Tibial nerve (tissue), 4 donors: ENCODE data around the gene STAT5B. TPM values are rescaled to one million over a fixed set of nuclear protein-coding genes. Genes with fewer than 3 reads are reported as not detected.

Experiments used
- DNase-seq, 2 donors: peaks; one replicate each; pipeline ENCODE4 v3.0.0-alpha.2; 2019; ENCODE audit warnings: low spot score in 2 of 2
- H3K27ac ChIP-seq, 4 donors: fragments of 200-600 bp; sonication (generic) in 3 of 4; one replicate each; pipeline ENCODE4 v1.5.1; 2017 to 2019; ENCODE audit warnings: mild to moderate bottlenecking in 1 of 4
- H3K27me3 ChIP-seq, 2 donors: fragments of 200-600 bp; sonication (generic) in 1 of 2; one replicate each; pipeline versions ENCODE4 v1.5.1 to v1.6.0; 2017 to 2019
- H3K36me3 ChIP-seq, 3 donors: fragments of 200-600 bp; sonication (generic); one replicate each; pipeline ENCODE4 v1.5.1; 2018 to 2019
- H3K4me1 ChIP-seq, 4 donors: fragments of 200-600 bp; sonication (generic) in 3 of 4; one replicate each; pipeline ENCODE4 v1.5.1; 2017 to 2019
- H3K4me3 ChIP-seq, 4 donors: fragments of 200-600 bp; sonication (generic) in 3 of 4; one replicate each; pipeline ENCODE4 v1.5.1; 2017 to 2019; ENCODE audit warnings: mild to moderate bottlenecking in 1 of 4, moderate library complexity in 1 of 4
- H3K9me3 ChIP-seq, 4 donors: fragments of 200-600 bp; sonication (generic) in 3 of 4; one replicate each; pipeline ENCODE4 v1.5.1; 2017 to 2019
- CTCF ChIP-seq, 5 experiments: fragments of 200-600 bp in 3 of 5; fragments of 450-650 bp in 2 of 5; sonication (generic) in 3 of 5; IDR thresholded peaks; one replicate each; pipeline ENCODE4 v1.5.1; 2016 to 2019; ENCODE audit warnings: antibody characterized with exemption in 5 of 5, mild to moderate bottlenecking in 3 of 5, moderate library complexity in 2 of 5
- EP300 ChIP-seq, 2 donors: sonication (generic); formaldehyde crosslinking; IDR thresholded peaks; one replicate each; pipeline ENCODE4 v1.6.1; 2017; ENCODE audit warnings: antibody characterized with exemption in 2 of 2, mild to moderate bottlenecking in 1 of 2
- POLR2A ChIP-seq, 2 donors: fragments of 450-650 bp; IDR thresholded peaks; one replicate each; pipeline ENCODE4 v1.6.1; 2017; ENCODE audit warnings: antibody characterized with exemption in 2 of 2, mild to moderate bottlenecking in 2 of 2, moderate library complexity in 2 of 2
- WGBS, 2 donors: methylation state at CpG; one replicate each; pipeline ENCODE4 v1.1.5; 2018; 5-methylcytosine and 5-hydroxymethylcytosine counted together
- total RNA-seq, 4 donors: library from RNA; depleted of rRNA; stranded (reverse); fragments of >200 nt; gene quantifications; one replicate each; pipeline ENCODE4 v1.1.0, GENCODE V29; 2016

STAT5B gene
- total RNA-seq, 4 donors from 2014 or later, result 96.8 to 117 (median 104) TPM

- no peaks in the 10 kb centered on the region for H3K9me3 ChIP-seq
- 16 to 18% methylated on average over 13 of the region's 13 CpGs for WGBS, 2 donors
- DNase-seq, result no peak
- H3K27ac ChIP-seq, result peak overlapping the region in 3 of 4 donors; percentile 79 to 97 (median 85)
- TF ChIP-seq CTCF (IDR thresholded peaks at IDR 0.05) (no peak), POLR2A (IDR thresholded peaks at IDR 0.05) (no peak), EP300 (IDR thresholded peaks at IDR 0.05) (no peak)
- H3K4me3 ChIP-seq, result peak overlapping the region; percentile 77 to 97 (median 90)
- no peaks in the 10 kb centered on the region for H3K27me3 ChIP-seq
- H3K4me1 ChIP-seq, result peaks cover 0 to 61% (median 22%) of the 10 kb centered on the region in 4 donors
- H3K36me3 ChIP-seq, result no peaks in the 10 kb centered on the region
These were observed 1.2 kb downstream of the STAT5B start for GRCh38 chr17:42274812-42275526.

- Histone ChIP-seq H3K9me3 (no peaks in the 10 kb centered on the region), H3K4me1 (peaks cover 0 to 66% (median 24%) of the 10 kb centered on the region in 4 donors), H3K4me3 (no peak overlapping the region), H3K27ac (no peak overlapping the region), H3K36me3 (no peaks in the 10 kb centered on the region), H3K27me3 (no peaks in the 10 kb centered on the region)
- no peak for TF ChIP-seq POLR2A (IDR thresholded peaks at IDR 0.05)
- no peak for TF ChIP-seq CTCF (IDR thresholded peaks at IDR 0.05)
- TF ChIP-seq EP300 (IDR thresholded peaks at IDR 0.05), result no peak
- 90 to 94% methylated on average over 3 of the region's 3 CpGs for WGBS, 2 donors
- no peak for DNase-seq
These were observed 2.0 kb downstream of the STAT5B start for GRCh38 chr17:42274253-42274542.

- no peak overlapping the region for H3K27ac ChIP-seq
- no peak for TF ChIP-seq POLR2A (IDR thresholded peaks at IDR 0.05)
- no peak for TF ChIP-seq CTCF (IDR thresholded peaks at IDR 0.05)
- no peak for TF ChIP-seq EP300 (IDR thresholded peaks at IDR 0.05)
- no peaks in the 10 kb centered on the region for H3K36me3 ChIP-seq
- no peaks in the 10 kb centered on the region for H3K27me3 ChIP-seq
- 73 to 80% methylated on average over 7 of the region's 7 CpGs for WGBS, 2 donors
- H3K4me1 ChIP-seq, result peaks cover 0 to 66% (median 24%) of the 10 kb centered on the region in 4 donors
- H3K4me3 ChIP-seq, result no peak overlapping the region
- H3K9me3 ChIP-seq, result no peaks in the 10 kb centered on the region
- no peak for DNase-seq
These were observed 2.5 kb downstream of the STAT5B start for GRCh38 chr17:42273474-42274252.

- no peak for TF ChIP-seq EP300 (IDR thresholded peaks at IDR 0.05)
- no peak for TF ChIP-seq CTCF (IDR thresholded peaks at IDR 0.05)
- TF ChIP-seq POLR2A (IDR thresholded peaks at IDR 0.05), result no peak
These were observed 3.9 kb downstream of the STAT5B start for GRCh38 chr17:42272162-42272907.

GRCh38 chr17:42271779-42272035 is 4.5 kb downstream of the STAT5B start:
- H3K4me3 ChIP-seq, result no peak overlapping the region
- H3K9me3 ChIP-seq, result no peaks in the 10 kb centered on the region
- no peak overlapping the region for H3K27ac ChIP-seq
- TF ChIP-seq EP300 (IDR thresholded peaks at IDR 0.05) (no peak), CTCF (IDR thresholded peaks at IDR 0.05) (no peak), POLR2A (IDR thresholded peaks at IDR 0.05) (no peak)
- no peak for DNase-seq
- H3K27me3 ChIP-seq, result no peaks in the 10 kb centered on the region
- no peaks in the 10 kb centered on the region for H3K36me3 ChIP-seq
- H3K4me1 ChIP-seq, result peaks cover 0 to 64% (median 24%) of the 10 kb centered on the region in 4 donors

More at GRCh38 chr17:42272162-42272907, 3.9 kb downstream of the STAT5B start:
- DNase-seq, result no peak
- no peaks in the 10 kb centered on the region for H3K27me3 ChIP-seq
- H3K36me3 ChIP-seq, result no peaks in the 10 kb centered on the region
- no peak overlapping the region for H3K4me3 ChIP-seq
- H3K4me1 ChIP-seq, result peaks cover 0 to 64% (median 24%) of the 10 kb centered on the region in 4 donors
- H3K27ac ChIP-seq, result no peak overlapping the region
- H3K9me3 ChIP-seq, result no peaks in the 10 kb centered on the region
- 77 to 82% methylated on average over 7 of the region's 7 CpGs for WGBS, 2 donors
